NCI-H187 (cell line): ENCODE data around the gene CRIP1.
A peak's percentile ranks its signal among the peaks of the same experiment; 100 is the strongest.

Source experiments
- DNase-seq, 2 experiments: peaks; one replicate each; lab custom pipeline; 2025; lab: John Stamatoyannopoulos, UW

Gene CRIP1

GRCh38 chr14:105480807-105481801, 5.6 kb upstream of the CRIP1 start:
- DNase-seq: peak; percentile 77 to 83

GRCh38 chr14:105481886-105482457, 4.7 kb upstream of the CRIP1 start:
- peak; percentile 60 to 64 for DNase-seq

- DNase-seq: no peak
Observed at GRCh38 chr14:105482486-105483110, 4.1 kb upstream of the CRIP1 start.

DNA sequence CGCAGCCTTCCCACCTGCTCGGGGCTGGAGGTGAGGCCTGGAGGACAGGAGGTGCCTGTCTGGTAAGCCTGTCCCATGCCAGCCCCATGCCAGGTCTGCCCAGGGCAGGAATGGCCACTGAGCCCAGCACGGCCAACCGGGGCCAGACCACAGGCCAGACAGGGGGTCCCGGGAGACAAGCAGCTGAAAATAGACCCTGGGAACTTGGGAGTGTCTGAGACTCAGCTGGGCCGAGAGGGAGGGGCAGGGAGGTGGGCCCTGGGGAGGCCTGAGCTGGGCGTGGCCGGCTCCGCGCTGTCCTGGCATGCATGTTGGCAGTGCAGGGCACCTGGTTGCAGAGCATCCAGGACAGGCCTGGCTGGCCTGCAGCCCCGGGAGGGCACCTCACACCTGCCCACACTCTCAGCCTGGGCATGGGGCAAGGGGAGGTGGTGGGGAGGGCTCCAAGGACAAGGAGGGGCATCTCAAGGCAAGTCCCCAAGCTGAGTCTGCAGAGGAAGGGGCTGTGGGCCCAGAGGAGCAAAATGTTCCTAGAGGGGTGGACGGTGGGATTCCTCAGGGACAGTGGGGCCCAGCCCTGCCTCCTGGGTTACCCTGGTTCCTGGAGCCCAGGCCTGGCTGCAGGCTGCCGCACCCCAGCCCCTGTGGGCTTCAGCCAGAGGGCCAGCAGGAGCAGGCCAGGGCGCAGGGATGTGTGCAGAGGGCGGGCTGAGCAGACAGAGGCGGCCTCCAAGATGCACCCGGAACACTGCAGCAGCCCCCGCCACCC, 3.2 kb upstream of the CRIP1 start:
- no peak for DNase-seq

GRCh38 chr14:105484069-105484996, 2.4 kb upstream of the CRIP1 start:
- DNase-seq: no peak

GRCh38 chr14:105484997-105485393, 1.7 kb upstream of the CRIP1 start:
- no peak for DNase-seq

DNA sequence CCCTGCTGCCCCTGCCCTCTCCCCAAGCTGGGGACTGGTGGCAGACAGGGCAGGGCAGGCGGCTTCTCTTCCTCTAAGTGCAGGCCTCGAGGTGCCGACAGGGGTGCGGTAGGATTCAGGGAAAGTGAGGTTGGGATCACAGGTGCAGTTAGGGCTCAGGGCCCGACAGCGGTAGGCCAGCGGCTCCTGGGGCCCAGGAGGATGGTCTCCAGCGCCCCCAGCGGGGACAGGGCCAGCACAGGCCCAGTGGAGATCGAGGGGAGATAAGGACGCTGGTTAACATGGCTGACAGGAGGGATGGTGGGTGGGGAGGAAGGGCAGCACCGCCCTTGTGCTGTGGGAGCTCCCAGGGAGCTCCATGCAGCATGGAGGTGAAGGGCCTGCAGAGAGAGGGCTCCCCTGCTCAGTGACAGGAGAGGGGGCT, 935 bp upstream of the CRIP1 start:
- no peak for DNase-seq

- no peak for DNase-seq
Observed at GRCh38 chr14:105486974-105487448, 325 bp downstream of the CRIP1 start.

- no peak for DNase-seq
Observed at GRCh38 chr14:105487449-105487985, 831 bp downstream of the CRIP1 start.

DNA sequence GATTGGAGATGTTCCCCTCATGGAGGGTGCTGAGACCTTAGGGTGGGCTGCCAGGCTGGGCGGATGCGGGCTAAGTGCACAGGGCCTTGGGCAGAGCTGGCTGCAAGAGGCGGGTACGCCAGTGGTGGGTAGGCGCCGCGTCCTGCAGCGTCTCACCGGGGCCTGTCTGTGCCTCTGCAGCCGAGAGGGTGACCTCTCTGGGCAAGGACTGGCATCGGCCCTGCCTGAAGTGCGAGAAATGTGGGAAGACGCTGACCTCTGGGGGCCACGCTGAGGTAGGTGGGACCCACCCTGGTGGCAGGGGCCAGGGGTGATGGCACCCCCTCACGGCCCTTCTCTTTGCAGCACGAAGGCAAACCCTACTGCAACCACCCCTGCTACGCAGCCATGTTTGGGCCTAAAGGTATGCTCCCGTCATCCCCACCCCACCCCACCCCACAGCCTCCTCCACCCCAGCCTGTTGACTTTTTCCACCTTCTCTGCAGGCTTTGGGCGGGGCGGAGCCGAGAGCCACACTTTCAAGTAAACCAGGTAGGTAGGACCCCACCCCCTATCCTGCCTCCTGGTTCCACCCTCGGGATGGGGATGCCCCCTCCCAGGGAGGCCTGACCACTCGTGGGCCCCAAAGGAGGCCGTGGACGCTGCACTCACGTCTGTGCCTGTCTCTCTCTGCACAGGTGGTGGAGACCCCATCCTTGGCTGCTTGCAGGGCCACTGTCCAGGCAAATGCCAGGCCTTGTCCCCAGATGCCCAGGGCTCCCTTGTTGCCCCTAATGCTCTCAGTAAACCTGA, 1.5 kb downstream of the CRIP1 start:
- no peak for DNase-seq

DNA sequence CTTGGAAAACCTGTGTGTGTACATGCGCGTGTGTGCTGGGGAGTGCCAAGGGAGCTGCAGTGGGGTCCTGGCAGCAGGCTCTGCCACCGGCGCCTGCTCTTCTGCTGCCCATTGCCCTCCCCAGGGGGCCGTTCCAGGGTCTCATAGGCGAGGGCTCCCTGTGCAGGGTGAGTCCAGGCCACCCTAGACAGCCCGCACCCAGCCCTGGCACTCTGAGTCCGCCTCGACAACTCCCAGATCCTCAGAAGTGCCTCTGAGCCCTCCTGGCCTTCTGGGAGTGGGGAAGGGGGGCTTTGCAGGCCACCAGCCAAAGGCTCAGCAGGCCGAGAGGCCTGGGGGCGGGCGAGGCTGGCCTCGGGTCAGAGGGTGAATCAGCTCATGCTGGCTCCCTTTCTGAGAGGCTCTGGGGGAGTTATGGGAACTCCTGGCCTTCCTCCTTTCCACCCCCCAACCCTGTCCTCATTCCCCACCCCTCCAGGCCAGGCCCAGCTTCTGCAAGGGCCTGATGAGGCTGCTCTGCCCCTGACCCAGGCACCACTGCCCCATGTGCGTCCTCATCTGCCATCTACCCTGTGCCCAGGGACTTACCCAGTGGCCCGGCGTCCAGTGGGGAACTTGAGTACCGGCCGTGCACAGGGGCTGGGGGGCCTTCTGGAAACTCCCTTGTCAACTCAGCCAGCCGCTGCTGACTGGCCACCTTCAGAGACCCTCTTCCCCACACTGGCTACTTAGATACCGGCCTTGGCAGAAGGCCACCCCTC, 2.3 kb downstream of the CRIP1 start:
- no peak for DNase-seq

- DNase-seq: peak; percentile 69 to 79
Observed at GRCh38 chr14:105489542-105490266, 3.0 kb downstream of the CRIP1 start.

DNA sequence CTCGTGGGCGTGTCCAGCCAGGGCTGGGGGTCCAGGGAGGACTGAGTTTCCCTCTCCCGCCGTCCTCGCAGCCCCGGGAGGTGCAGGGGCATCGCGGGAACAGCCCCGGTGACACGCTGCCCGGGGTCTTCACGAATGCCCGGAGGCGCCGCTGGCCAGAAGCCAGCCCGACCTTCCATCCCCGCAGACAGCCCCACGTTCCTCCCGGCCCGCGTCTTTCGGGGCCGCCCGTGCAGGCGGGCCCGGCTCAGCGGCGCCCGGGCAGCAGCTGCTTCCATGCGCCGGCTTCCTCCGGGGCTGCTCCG, 3.5 kb downstream of the CRIP1 start:
- no peak for DNase-seq

DNA sequence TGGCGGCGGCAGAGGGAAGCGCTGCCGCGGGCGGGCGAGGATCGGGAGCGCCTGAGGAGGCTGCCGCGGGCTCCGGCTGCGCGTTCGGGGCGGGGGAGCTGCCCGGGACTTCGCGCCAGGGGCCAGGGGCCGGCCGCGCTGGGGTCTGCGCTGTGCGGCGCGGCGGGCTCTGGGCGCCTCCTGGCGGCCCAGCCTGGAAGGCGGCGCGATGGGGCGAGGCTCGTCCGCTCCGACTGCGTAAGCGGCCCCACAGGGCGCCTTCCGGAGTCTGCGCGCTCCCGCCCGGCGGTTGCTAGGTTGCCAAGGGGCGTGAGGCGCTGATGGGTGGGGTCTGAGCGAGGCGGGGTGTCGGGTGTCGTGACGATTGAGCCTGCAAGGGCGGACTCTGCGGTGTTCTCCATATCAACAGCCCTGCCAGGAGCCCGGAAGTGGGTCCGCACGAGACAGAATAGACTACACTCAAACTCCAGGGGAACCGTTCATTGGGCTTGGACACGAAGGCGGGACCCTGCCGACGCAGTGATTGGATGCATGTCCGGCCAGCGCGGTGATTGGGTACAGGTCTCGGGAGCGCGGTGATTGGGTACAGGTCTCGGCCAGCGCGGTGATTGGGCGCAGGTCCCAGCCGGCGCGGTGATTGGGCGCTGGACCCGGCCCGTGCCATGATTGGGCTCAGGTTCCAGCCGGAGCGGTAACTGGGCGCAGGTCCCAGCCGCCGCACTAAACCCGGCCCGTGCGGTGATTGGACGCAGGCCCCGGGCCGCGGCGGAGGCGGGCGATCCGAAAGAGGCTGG, 4.1 kb downstream of the CRIP1 start, which contains the start of gene TEDC1:
Gene TEDC1, plus strand, starts transcription at position 675 of the 794 bp plus-strand sequence. CDS start 130 bp downstream, outside the sequence.
- peak; percentile 100 for DNase-seq

GRCh38 chr14:105491366-105491973, 4.8 kb downstream of the CRIP1 start:
- DNase-seq: peak; percentile 21 to 63

DNA sequence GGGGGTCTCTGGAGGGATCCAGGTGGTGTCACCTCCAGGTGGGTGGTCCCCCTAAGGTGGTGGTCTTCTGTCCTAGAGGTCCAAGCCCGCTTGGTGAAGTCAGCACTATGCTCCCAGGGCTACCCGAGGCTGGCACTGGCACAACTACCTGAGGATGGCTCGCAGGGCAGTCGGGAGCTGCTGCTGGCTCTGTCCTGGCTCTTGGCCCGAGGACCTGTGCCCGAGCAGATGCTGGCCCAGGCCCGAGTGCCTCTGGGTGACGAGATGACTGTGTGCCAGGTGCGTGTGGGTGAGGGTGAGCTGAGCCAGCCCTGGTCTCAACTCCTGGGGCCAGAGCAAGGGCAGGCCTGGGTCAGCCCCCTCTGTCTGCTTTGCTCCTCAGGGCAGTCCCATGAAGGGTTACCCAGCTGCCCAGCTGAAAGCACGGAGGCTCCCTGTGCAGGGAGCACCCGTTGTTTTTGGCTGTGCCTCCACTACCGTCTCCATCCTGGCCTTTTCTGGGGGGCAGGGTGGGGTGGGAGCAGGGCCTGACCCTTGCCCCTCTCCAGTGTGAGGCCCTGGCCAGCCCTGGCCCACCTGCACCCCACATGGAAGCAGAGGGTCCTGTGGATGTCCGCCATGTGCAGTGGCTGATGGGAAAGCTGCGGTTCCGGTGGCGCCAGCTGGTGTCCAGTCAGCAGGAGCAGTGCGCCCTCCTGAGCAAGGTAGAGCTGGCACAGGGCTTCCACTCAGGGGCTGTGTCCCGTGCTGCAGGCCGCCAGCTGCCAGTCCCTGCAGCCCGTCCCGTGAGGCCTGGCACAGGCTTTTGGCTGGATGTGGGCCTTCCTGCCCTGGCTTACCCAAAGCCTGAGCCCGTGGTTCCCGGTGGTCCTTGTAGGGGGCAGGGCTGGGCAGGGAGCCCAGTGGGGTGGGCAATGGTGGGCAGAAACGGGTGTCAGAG, 5.6 kb downstream of the CRIP1 start:
- no peak for DNase-seq
